ENCODE results near the gene STK35. TPM values are rescaled to one million over a fixed set of nuclear protein-coding genes. Genes with fewer than 3 reads are reported as not detected.

STK35 gene
- total and polyA plus RNA-seq, 2 experiments from 2014 or later = 14.2 to 59.7 TPM

- H3K27me3 Mint-ChIP-seq (ENCODE audit: insufficient read depth, low read depth, poor library complexity) = peaks cover 15% of the 10 kb centered on the region
- H3K27ac Mint-ChIP-seq = no peak overlapping the region
- no peak overlapping the region for H3K4me3 Mint-ChIP-seq
Measured at GRCh38 chr20:2164966-2165365, 63.3 kb downstream of the STK35 start.

More at GRCh38 chr20:2164966-2165365, 63.3 kb downstream of the STK35 start:
- H3K36me3 Mint-ChIP-seq (ENCODE audit: low read depth) = no peaks in the 10 kb centered on the region
- Histone ChIP-seq H3K27ac (ENCODE audit: low read depth) (no peak overlapping the region), H4K20me1 (replicated peaks; ENCODE audit: insufficient read depth) (no peaks in the 10 kb centered on the region), H3K4me2 (no peak overlapping the region), H3K4me1 (ENCODE audit: insufficient read depth) (0 out of 2 replicates have a peak, but pooled peaks cover 8% of the 10 kb centered on the region), H3F3A (replicated peaks; ENCODE audit: low read depth) (no peaks in the 10 kb centered on the region), H3K27me3 (ENCODE audit: insufficient read depth) (no peaks in the 10 kb centered on the region), H3K4me3 (no peak overlapping the region), H3K9me2 (ENCODE audit: insufficient read depth) (0 out of 2 replicates have a peak, but pooled peaks cover 2% of the 10 kb centered on the region), H3K36me3 (ENCODE audit: insufficient read depth) (no peaks in the 10 kb centered on the region), H2AFZ (no peak overlapping the region; the same call in 1 of the 2 replicates), H3K79me2 (replicated peaks; ENCODE audit: insufficient read depth) (no peaks in the 10 kb centered on the region)
- DNase-seq (ENCODE audit: low spot score) = no peak
- ATAC-seq = peak; percentile 40; the same call in 2 of the 3 replicates
- no peak for TF ChIP-seq CTCF (conservative IDR thresholded peaks at IDR 0.05; ENCODE audit: low read depth in 2 of 2)
- no peak for TF ChIP-seq POLR2AphosphoS5 (IDR thresholded peaks at IDR 0.05; ENCODE audit: low read depth)
- TF ChIP-seq CREB1 (CRISPR knock-in tag; IDR thresholded peaks at IDR 0.05; ENCODE audit: low read depth) = no peak
- no peak for TF ChIP-seq NANOG (IDR thresholded peaks at IDR 0.05; ENCODE audit: borderline replicate concordance)
- no peak for TF ChIP-seq ETS1 (IDR thresholded peaks at IDR 0.05)
- TF ChIP-seq ZNF462 (CRISPR knock-in tag; IDR thresholded peaks at IDR 0.05) = no peak
- no peak for TF ChIP-seq EZH2 (IDR thresholded peaks at IDR 0.05; ENCODE audit: low read depth, unreplicated experiment)
- no peak for TF ChIP-seq EZH2phosphoT487 (IDR thresholded peaks at IDR 0.05; ENCODE audit: unreplicated experiment)
- no peak for TF ChIP-seq REST (IDR thresholded peaks at IDR 0.05; ENCODE audit: unreplicated experiment)
- no peak for TF ChIP-seq STAT1 (IDR thresholded peaks at IDR 0.05; ENCODE audit: unreplicated experiment)
- no peak for TF ChIP-seq JUNB (IDR thresholded peaks at IDR 0.05; ENCODE audit: unreplicated experiment)
- TF ChIP-seq ZNF331 (CRISPR knock-in tag; IDR thresholded peaks at IDR 0.05; ENCODE audit: low read depth) = no peak
- TF ChIP-seq ZNF114 (CRISPR knock-in tag; IDR thresholded peaks at IDR 0.05) = no peak
- H3K9me3 Mint-ChIP-seq = no peaks in the 10 kb centered on the region
- peaks cover 9% of the 10 kb centered on the region for H3K4me1 Mint-ChIP-seq
